B cell (primary cell): ENCODE data around the gene CNPY3. TPM values are rescaled to one million over a fixed set of nuclear protein-coding genes. Genes with fewer than 3 reads are reported as not detected.

Experiments used
- ATAC-seq: fragments of 200-7000 bp; cut with Tn5 transposase; one replicate; pipeline ENCODE4 v1.10.0; 2021; ENCODE audit warnings: low read depth, mild to moderate bottlenecking, moderate number of reproducible peaks, moderate library complexity
- CTCF ChIA-PET: fragments of 350-600 bp; sonication (Branson Sonifier 250); formaldehyde crosslinking; loops from one replicate; lab custom pipeline; 2021; ENCODE audit warnings: antibody characterized with exemption, inconsistent platforms; lab: Charles Lee
- POLR2A ChIA-PET: fragments of 350-600 bp; sonication (Branson Sonifier 250); formaldehyde crosslinking; loops from one replicate; lab custom pipeline; 2021; ENCODE audit warnings: antibody characterized with exemption; lab: Charles Lee
- DNase-seq: peaks from one replicate; pipeline ENCODE4 v3.0.0; 2013
- H2AFZ ChIP-seq: 2 replicates; pipeline ENCODE4 v1.6.1; 2012; ENCODE audit warnings: mild to moderate bottlenecking, low read depth, low read length; ENCODE audit not compliant: insufficient read depth, poor library complexity, severe bottlenecking
- H3K27ac ChIP-seq, 2 donors: 1 replicate in 1 of 2; 2 replicates in 1 of 2; pipeline ENCODE4 v1.5.1; 2012 to 2013; ENCODE audit warnings: low read length in 2 of 2, mild to moderate bottlenecking in 2 of 2, moderate library complexity in 1 of 2
- H3K27me3 ChIP-seq, 4 experiments: fragments of 200-600 bp in 1 of 4; sonication (generic) in 1 of 4; replicated peaks in 1 of 4; 1 replicate in 2 of 4; 2 replicates in 2 of 4; pipeline versions ENCODE4 v1.6.1 to v1.7.0; 2013 to 2016; ENCODE audit warnings: low read length in 3 of 4, mild to moderate bottlenecking in 2 of 4, mixed read lengths in 1 of 4, moderate library complexity in 1 of 4; ENCODE audit not compliant: insufficient read depth in 4 of 4, control insufficient read depth in 3 of 4; ENCODE audit errors: control extremely low read depth in 1 of 4
- H3K36me3 ChIP-seq, 2 experiments: replicated peaks in 1 of 2; 1 replicate in 1 of 2; 2 replicates in 1 of 2; pipeline versions ENCODE4 v1.6.1 to v1.7.1; 2013; ENCODE audit warnings: low read length in 1 of 2; ENCODE audit not compliant: insufficient read depth in 2 of 2, control insufficient read depth in 1 of 2; ENCODE audit errors: control extremely low read depth in 1 of 2, extremely low read depth in 1 of 2
- H3K4me1 ChIP-seq, 2 donors: fragments of 200-600 bp in 1 of 2; sonication (generic) in 1 of 2; 1 replicate in 1 of 2; 2 replicates in 1 of 2; pipeline versions ENCODE4 v1.5.1 to v1.6.1; 2013 to 2017; ENCODE audit warnings: low read length in 2 of 2; ENCODE audit not compliant: control insufficient read depth in 2 of 2, insufficient read depth in 2 of 2
- H3K4me2 ChIP-seq: replicated peaks from 2 replicates; pipeline ENCODE3; 2012; ENCODE audit warnings: mild to moderate bottlenecking, low read depth, low read length; ENCODE audit not compliant: poor library complexity, severe bottlenecking
- H3K4me3 ChIP-seq, 5 experiments: fragments of 200-600 bp in 1 of 5; sonication (generic) in 1 of 5; 1 replicate in 3 of 5; 2 replicates in 2 of 5; pipeline versions ENCODE4 v1.5.1 to v1.7.0; 2011 to 2016; ENCODE audit warnings: low read length in 4 of 5, mild to moderate bottlenecking in 4 of 5, low read depth in 2 of 5, control low read depth in 1 of 5, moderate library complexity in 1 of 5; ENCODE audit not compliant: insufficient read depth in 1 of 5; ENCODE audit errors: control extremely low read depth in 1 of 5, extremely low read depth in 1 of 5
- H3K79me2 ChIP-seq: fragments of 200-600 bp; sonication (generic); one replicate; pipeline ENCODE4 v1.6.0; 2016; ENCODE audit warnings: low read length; ENCODE audit not compliant: control insufficient read depth, insufficient read depth
- H3K9ac ChIP-seq: fragments of 200-600 bp; sonication (generic); 2 replicates; pipeline ENCODE4 v1.6.1; 2017; ENCODE audit warnings: mild to moderate bottlenecking, low read length, moderate library complexity
- H3K9me3 ChIP-seq, 3 donors: one replicate each; pipeline versions ENCODE4 v1.6.1 to v1.7.1; 2013; ENCODE audit warnings: low read length in 2 of 3; ENCODE audit not compliant: control insufficient read depth in 2 of 3, insufficient read depth in 1 of 3; ENCODE audit errors: control extremely low read depth in 1 of 3
- H4K20me1 ChIP-seq: 2 replicates; pipeline ENCODE4 v1.6.0; 2012; ENCODE audit warnings: mild to moderate bottlenecking, low read length; ENCODE audit not compliant: insufficient read depth, control insufficient read depth, poor library complexity, severe bottlenecking
- H3K27ac Mint-ChIP-seq: one replicate; pipeline ENCODE4 v1.8.0; 2021; ENCODE audit warnings: mixed read lengths
- H3K27me3 Mint-ChIP-seq: one replicate; pipeline ENCODE4 v1.8.0; 2021; ENCODE audit warnings: mixed read lengths
- H3K4me1 Mint-ChIP-seq: one replicate; pipeline ENCODE4 v1.8.0; 2021; ENCODE audit warnings: mixed read lengths
- H3K4me3 Mint-ChIP-seq: one replicate; pipeline ENCODE4 v1.8.0; 2021; ENCODE audit warnings: mixed read lengths
- H3K9me3 Mint-ChIP-seq: one replicate; pipeline ENCODE4 v1.8.0; 2022; ENCODE audit warnings: mixed read lengths; ENCODE audit not compliant: insufficient read depth
- CTCF ChIP-seq: fragments of 200-600 bp; IDR thresholded peaks from one replicate; pipeline ENCODE4 v1.8.0; 2022; ENCODE audit warnings: antibody characterized with exemption, mild to moderate bottlenecking
- EZH2 ChIP-seq: IDR thresholded peaks from 2 replicates; pipeline ENCODE4 v1.6.1; 2012; ENCODE audit warnings: borderline replicate concordance, low read depth, mild to moderate bottlenecking, moderate library complexity, low read length; ENCODE audit not compliant: insufficient read depth, poor library complexity, severe bottlenecking
- WGBS: methylation state at CpG from one replicate; pipeline ENCODE4 v1.1.5; 2013; ENCODE audit warnings: missing lambda C conversion rate; ENCODE audit not compliant: insufficient coverage; 5-methylcytosine and 5-hydroxymethylcytosine counted together
- intact Hi-C: fragments of 100-400 bp; cut with micrococcal nuclease; formaldehyde crosslinking; loops from one replicate; pipeline ENCODE4 v1.10.0; 2022
- polyA plus RNA-seq: library from polyadenylated mRNA; depleted of rRNA; stranded (reverse); fragments of >200 nt; gene quantifications from 2 replicates; pipeline ENCODE4 v1.2.3, GENCODE V29; 2012
- total RNA-seq, 2 donors: library from RNA; stranded (reverse); fragments of 120-200 nt in 1 of 2; gene quantifications; 1 replicate in 1 of 2; 2 replicates in 1 of 2; pipeline versions ENCODE4 v1.2.3 to v1.2.4, GENCODE V29; 2013 to 2022

CNPY3 gene
- total and polyA plus RNA-seq, 2 donors (not counting 1 experiment from before 2014, with no cell fraction given) = 123 to 163 TPM

- Histone ChIP-seq H3K79me2 (no peaks in the 10 kb centered on the region), H3K36me3 (no peaks in the 10 kb centered on the region), H3K4me1 (peaks cover 17 to 24% of the 10 kb centered on the region in 2 donors), H3K4me2 (no peak overlapping the region), H3K27ac (no peak overlapping the region), H2AFZ (no peak overlapping the region), H3K9me3 (no peaks in the 10 kb centered on the region), H3K4me3 (no peak overlapping the region), H4K20me1 (no peaks in the 10 kb centered on the region), H3K9ac (no peak overlapping the region), H3K27me3 (no peaks in the 10 kb centered on the region)
- Mint-ChIP-seq H3K4me1 (peaks cover 23% of the 10 kb centered on the region), H3K4me3 (no peak overlapping the region), H3K27me3 (no peaks in the 10 kb centered on the region), H3K9me3 (no peaks in the 10 kb centered on the region), H3K27ac (no peak overlapping the region)
- CTCF ChIA-PET = interaction anchor here (1.2 to 2.8 kb wide), 6 partner anchors 17 to 385 kb away, joined by 3 to 11 read pairs (median 4); partner anchors contain the start of gene RPL7L1
- POLR2A ChIA-PET = interaction anchor here (0.5 to 0.6 kb wide), 2 partner anchors 43 to 49 kb away, joined by 3 to 4 read pairs; no protein-coding TSS in a partner anchor
- ATAC-seq (no peak), DNase-seq (no peak)
- intact Hi-C loops = no loop called here
- TF ChIP-seq EZH2 (no peak), CTCF (no peak)
- 80% methylated on average over 2 of the region's 10 CpGs for WGBS
Observed at GRCh38 chr6:42896178-42896719, 33.0 kb upstream of the CNPY3 start.

- Histone ChIP-seq H3K4me2 (no peak overlapping the region), H3K4me3 (no peak overlapping the region), H3K9ac (no peak overlapping the region), H3K36me3 (no peaks in the 10 kb centered on the region), H3K9me3 (no peaks in the 10 kb centered on the region), H2AFZ (peak overlapping the region; percentile 3), H3K27ac (no peak overlapping the region), H3K79me2 (no peaks in the 10 kb centered on the region), H3K4me1 (peaks cover 9 to 13% of the 10 kb centered on the region in 2 donors), H3K27me3 (no peaks in the 10 kb centered on the region), H4K20me1 (no peaks in the 10 kb centered on the region)
- 1% methylated on average over 9 of the region's 10 CpGs for WGBS
- Mint-ChIP-seq H3K4me3 (no peak overlapping the region), H3K9me3 (no peaks in the 10 kb centered on the region), H3K4me1 (peaks cover 17% of the 10 kb centered on the region), H3K27ac (no peak overlapping the region), H3K27me3 (no peaks in the 10 kb centered on the region)
- CTCF ChIA-PET = interaction anchor here (0.9 to 4.7 kb wide), 6 partner anchors 9 to 245 kb away, joined by 3 to 68 read pairs (median 6); partner anchors contain the start of gene RPL7L1
- intact Hi-C loops = loop anchor here (1.0 kb wide), 4 partner anchors 9 to 238 kb away; partner anchors contain the start of gene RPL7L1
- TF ChIP-seq CTCF (peak; percentile 90), EZH2 (no peak)
- peak; percentile 83 for DNase-seq
- POLR2A ChIA-PET = no interaction called here
- ATAC-seq = no peak
Observed at GRCh38 chr6:42898891-42899361, 30.4 kb upstream of the CNPY3 start.
